Stimulated activated CD8-positive, alpha-beta memory T cell treated with anti-CD3 and anti-CD28 coated beads, Interleukin-15, amount 100 ng/mL, for 24 hours (primary cell): ENCODE measurements around the gene KIAA1328.

Experiments used
- DNase-seq: peaks from one replicate; pipeline ENCODE4 v3.0.0-alpha.2; 2020; ENCODE audit warnings: low read depth

Gene KIAA1328

GRCh38 chr18:37222354-37222998, 393.5 kb downstream of the KIAA1328 start:
- DNase-seq = no peak

GRCh38 chr18:37222999-37223378, 394.1 kb downstream of the KIAA1328 start:
- DNase-seq = no peak

- no peak for DNase-seq
Measured at GRCh38 chr18:37225279-37225678, 396.4 kb downstream of the KIAA1328 start.

GRCh38 chr18:37230768-37231167, 401.8 kb downstream of the KIAA1328 start:
- DNase-seq = no peak

GRCh38 chr18:37231251-37231650, 402.3 kb downstream of the KIAA1328 start:
- no peak for DNase-seq

- no peak for DNase-seq
Measured at GRCh38 chr18:37235583-37235982, 406.7 kb downstream of the KIAA1328 start.

GRCh38 chr18:37238282-37239108, 409.6 kb downstream of the KIAA1328 start:
- DNase-seq = no peak

GRCh38 chr18:37242091-37242490, 413.2 kb downstream of the KIAA1328 start:
- no peak for DNase-seq

- no peak for DNase-seq
Measured at GRCh38 chr18:37242826-37243560, 414.1 kb downstream of the KIAA1328 start.

- DNase-seq = no peak
Measured at GRCh38 chr18:37243741-37244140, 414.8 kb downstream of the KIAA1328 start.

GRCh38 chr18:37244618-37245017, 415.7 kb downstream of the KIAA1328 start:
- DNase-seq = no peak

GRCh38 chr18:37246779-37247340, 417.9 kb downstream of the KIAA1328 start:
- no peak for DNase-seq

GRCh38 chr18:37247497-37248161, 418.7 kb downstream of the KIAA1328 start:
- DNase-seq = no peak

- no peak for DNase-seq
Measured at GRCh38 chr18:37248281-37248680, 419.4 kb downstream of the KIAA1328 start.

- DNase-seq = no peak
Measured at GRCh38 chr18:37249171-37249886, 420.4 kb downstream of the KIAA1328 start.

GRCh38 chr18:37249895-37250618, 421.1 kb downstream of the KIAA1328 start:
- no peak for DNase-seq

- DNase-seq = no peak
Measured at GRCh38 chr18:37251679-37252078, 422.8 kb downstream of the KIAA1328 start.

GRCh38 chr18:37252342-37252741, 423.4 kb downstream of the KIAA1328 start:
- no peak for DNase-seq

- no peak for DNase-seq
Measured at GRCh38 chr18:37252854-37253393, 424.0 kb downstream of the KIAA1328 start.
